ENCODE results near the gene TUBB3. TPM values are rescaled to one million over a fixed set of nuclear protein-coding genes. Genes with fewer than 3 reads are reported as not detected.

TUBB3 gene
- total RNA-seq, 4 donors from 2014 or later, result 2.2 to 9.6 (median 8.0) TPM; not detected in 1

DNA sequence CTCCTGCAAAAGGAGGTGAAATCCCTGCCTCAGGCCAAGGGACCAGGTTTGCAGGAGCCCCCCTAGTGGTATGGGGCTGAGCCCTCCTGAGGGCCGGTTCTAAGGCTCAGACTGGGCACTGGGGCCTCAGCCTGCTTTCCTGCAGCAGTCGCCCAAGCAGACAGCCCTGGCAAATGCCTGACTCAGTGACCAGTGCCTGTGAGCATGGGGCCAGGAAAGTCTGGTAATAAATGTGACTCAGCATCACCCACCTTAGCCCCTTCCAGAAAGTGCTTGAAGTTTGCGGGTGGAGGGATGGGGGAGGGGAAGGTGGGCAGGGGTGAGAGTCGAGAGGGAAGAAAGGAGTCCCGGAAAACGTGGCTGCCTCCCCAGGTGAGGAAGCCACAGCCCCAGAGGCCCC is 2.4 kb upstream of the TUBB3 start:
- H3K27me3 ChIP-seq, result peaks cover 0 to 79% (median 4%) of the 10 kb centered on the region in 4 donors
- TF ChIP-seq POLR2A (IDR thresholded peaks at IDR 0.05) (no peak), CTCF (IDR thresholded peaks at IDR 0.05) (no peak)
- H3K9me3 ChIP-seq, result no peaks in the 10 kb centered on the region
- H3K4me1 ChIP-seq, result peaks cover 54 to 79% (median 58%) of the 10 kb centered on the region in 3 donors
- peak overlapping the region in 3 of 4 donors; percentile 43 to 93 (median 88) for H3K27ac ChIP-seq
- no peaks in the 10 kb centered on the region for H3K36me3 ChIP-seq
- H3K4me3 ChIP-seq, result no peak overlapping the region
- intact Hi-C loops (cut with DNase I), result no loop called here
- 0 to 30% methylated on average over 1 to 2 of the region's 6 CpGs for WGBS, 2 donors
- DNase-seq, result no peak

DNA sequence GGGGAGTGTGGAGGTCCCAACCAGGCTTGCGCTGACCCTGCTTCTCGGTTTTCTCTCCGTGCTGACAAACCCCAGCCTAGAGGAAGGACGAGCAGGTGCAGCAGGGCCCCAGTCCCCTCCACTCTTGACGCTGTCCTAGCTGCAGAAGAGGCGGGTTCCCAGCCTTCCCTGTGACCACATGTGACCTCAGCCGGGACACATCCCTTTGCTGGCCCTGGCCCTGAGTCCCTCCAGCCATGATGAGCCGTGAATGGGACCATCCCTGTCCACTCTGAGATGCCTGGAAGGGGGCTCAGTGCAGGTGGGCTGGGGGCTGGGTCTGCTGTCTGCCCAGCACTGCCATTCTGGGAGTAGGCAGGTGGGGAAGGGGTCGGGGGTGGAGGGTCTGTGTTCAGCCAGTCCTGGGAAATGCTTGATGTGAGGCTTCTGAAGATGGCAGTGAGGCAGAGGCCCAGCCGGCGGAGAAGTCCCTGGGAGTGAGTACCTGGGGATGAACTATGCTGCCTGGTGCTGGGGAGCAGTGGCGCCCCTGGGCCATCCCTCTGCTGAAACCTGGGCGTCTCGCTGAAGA is 1.9 kb upstream of the TUBB3 start:
- no peaks in the 10 kb centered on the region for H3K9me3 ChIP-seq
- H3K27me3 ChIP-seq, result peaks cover 0 to 84% (median 4%) of the 10 kb centered on the region in 4 donors
- no peaks in the 10 kb centered on the region for H3K36me3 ChIP-seq
- H3K4me1 ChIP-seq, result peaks cover 59 to 84% (median 62%) of the 10 kb centered on the region in 3 donors
- H3K4me3 ChIP-seq, result peak overlapping the region in 1 of 4 donors; percentile 80
- 5 to 42% methylated on average over 4 to 6 of the region's 14 CpGs for WGBS, 2 donors
- DNase-seq, result no peak
- peak overlapping the region; percentile 43 to 93 (median 78) for H3K27ac ChIP-seq
- TF ChIP-seq CTCF (IDR thresholded peaks at IDR 0.05) (no peak), POLR2A (IDR thresholded peaks at IDR 0.05) (no peak)
- intact Hi-C loops (cut with DNase I), result no loop called here

GRCh38 chr16:89921702-89922476 is 1.3 kb upstream of the TUBB3 start:
- Histone ChIP-seq H3K9me3 (no peaks in the 10 kb centered on the region), H3K36me3 (no peaks in the 10 kb centered on the region), H3K27me3 (peaks cover 0 to 90% (median 4%) of the 10 kb centered on the region in 4 donors), H3K4me3 (peak overlapping the region in 3 of 4 donors; percentile 50 to 80 (median 56)), H3K27ac (peak overlapping the region; percentile 67 to 93 (median 84)), H3K4me1 (peaks cover 62 to 91% (median 67%) of the 10 kb centered on the region in 3 donors)
- 2 to 4% methylated on average over 11 to 13 of the region's 22 CpGs for WGBS, 2 donors
- TF ChIP-seq CTCF (IDR thresholded peaks at IDR 0.05) (no peak), POLR2A (IDR thresholded peaks at IDR 0.05) (peak in 1 of 4 donors; percentile 59)
- intact Hi-C loops (cut with DNase I), result no loop called here
- no peak for DNase-seq

DNA sequence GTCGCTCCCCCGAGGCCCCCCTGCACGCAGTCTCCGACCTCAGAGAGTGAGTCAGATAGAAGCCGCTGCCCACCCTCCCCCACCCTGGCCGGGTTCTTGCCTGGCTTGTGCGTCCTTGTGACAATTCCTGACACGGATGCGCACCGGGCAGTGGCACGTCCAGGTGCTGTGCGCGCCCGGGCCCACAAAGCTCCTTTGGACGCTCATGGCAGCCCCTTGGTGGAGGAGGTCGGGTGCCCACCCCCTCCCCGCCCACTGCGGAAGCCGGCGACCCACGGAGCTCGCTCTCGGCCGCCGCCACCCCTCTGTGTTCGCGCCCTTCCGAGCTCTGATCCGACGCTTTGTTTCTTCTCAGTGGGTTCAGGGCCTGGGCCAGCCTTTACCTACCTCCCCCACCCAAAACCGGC is 662 bp upstream of the TUBB3 start:
- intact Hi-C loops (cut with DNase I), result no loop called here
- 0% methylated on average over 5 of the region's 31 CpGs; no CpG with 5 or more reads in 1 of the 2 donors for WGBS, 2 donors
- Histone ChIP-seq H3K4me1 (peaks cover 58 to 86% (median 63%) of the 10 kb centered on the region in 3 donors), H3K36me3 (no peaks in the 10 kb centered on the region), H3K27me3 (peaks cover 0 to 94% (median 4%) of the 10 kb centered on the region in 4 donors), H3K27ac (peak overlapping the region; percentile 67 to 93 (median 84)), H3K4me3 (peak overlapping the region; percentile 32 to 80 (median 53)), H3K9me3 (no peaks in the 10 kb centered on the region)
- TF ChIP-seq CTCF (IDR thresholded peaks at IDR 0.05), result no peak
- peak in 1 of 4 donors; percentile 19 for TF ChIP-seq POLR2A (IDR thresholded peaks at IDR 0.05)
- DNase-seq, result peak; percentile 50
